Amygdala (tissue), 56 donors: ENCODE data around the gene ABHD16A.

Experiments
- DNase-seq, 56 donors: peaks; one replicate each; lab custom pipeline; 2025; lab: John Stamatoyannopoulos, UW

Gene ABHD16A

DNA sequence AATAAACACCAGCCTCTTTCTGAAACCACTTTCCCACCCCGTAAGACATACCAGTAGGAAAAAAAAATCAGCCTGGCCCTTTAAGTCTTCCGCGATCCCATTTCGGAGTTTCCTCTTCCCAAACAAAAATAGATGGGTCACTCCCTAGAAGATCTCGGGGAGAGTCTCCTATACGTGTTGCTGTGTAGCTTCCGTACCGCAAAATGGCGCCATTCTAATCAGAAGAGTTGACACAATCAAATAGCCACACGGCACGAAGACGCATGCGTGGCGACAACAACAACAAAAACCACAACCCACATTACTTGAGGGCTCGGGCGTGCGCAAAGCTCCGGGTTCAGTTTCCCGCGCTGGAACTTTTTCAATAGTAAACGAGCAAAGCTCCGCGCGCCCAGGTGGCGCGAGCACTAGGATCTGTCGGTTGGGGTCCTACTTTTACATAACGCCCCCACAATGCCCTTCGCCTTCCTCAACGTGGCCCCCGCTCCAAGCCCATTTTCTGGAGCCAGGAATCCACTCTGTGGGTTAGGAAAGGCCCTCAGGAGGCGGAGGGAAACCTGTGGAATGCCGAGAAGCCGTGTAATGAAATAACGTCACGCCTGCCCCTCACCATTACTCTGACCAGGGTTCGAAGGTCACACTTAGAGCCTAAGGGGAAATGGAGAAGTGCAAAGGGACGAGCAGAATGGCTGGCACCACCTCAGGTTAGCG is 38.2 kb downstream of the ABHD16A start, which contains the start of gene GPANK1:
Gene GPANK1 (minus strand): TSS at position 208 of the 711 bp plus-strand sequence. CDS start 519 bp downstream, outside the sequence.
- peak; percentile 28 to 96 (median 84) for DNase-seq

DNA sequence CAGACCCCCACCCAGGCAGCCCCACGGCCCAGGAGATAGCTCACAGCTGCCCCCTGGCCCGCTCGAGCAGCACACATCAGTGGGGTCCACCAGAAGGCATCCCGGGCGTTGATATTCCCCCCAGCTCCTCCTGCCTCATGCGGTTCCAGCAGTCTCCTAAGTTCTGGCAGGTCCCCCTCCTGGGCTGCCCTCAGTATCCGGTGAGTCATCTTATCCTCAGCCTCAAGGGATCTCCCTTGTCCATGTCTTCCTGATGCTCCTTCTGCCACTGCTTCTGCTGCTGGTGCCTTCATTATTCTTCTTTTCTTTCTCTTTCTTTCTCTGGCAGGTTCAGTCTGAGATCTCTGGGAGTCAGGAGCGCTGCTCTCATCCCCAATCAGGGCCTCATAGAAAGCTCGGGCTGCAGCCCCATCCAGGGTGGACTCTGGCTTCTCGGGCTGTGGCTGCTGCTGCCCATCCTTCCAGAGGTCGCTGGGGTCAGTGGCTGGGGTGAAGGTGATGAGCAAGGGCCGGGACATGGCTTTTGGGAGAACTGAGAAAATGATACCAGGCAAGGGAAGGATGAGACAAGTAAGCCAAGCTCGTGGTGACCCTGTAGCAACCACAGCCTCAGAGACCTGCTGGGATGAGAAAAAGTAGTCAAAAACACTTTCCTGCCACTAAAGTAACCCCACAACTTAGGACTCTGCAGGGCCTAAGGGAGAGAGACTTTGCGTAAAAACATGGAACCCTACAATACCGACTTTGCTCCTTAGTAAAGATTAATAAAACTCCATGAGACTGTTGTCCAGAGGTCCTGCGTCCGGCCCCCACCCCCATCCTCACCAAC is 38.9 kb downstream of the ABHD16A start:
- peak in 3 of 56 donors; percentile 1 to 10 (median 8) for DNase-seq

DNA sequence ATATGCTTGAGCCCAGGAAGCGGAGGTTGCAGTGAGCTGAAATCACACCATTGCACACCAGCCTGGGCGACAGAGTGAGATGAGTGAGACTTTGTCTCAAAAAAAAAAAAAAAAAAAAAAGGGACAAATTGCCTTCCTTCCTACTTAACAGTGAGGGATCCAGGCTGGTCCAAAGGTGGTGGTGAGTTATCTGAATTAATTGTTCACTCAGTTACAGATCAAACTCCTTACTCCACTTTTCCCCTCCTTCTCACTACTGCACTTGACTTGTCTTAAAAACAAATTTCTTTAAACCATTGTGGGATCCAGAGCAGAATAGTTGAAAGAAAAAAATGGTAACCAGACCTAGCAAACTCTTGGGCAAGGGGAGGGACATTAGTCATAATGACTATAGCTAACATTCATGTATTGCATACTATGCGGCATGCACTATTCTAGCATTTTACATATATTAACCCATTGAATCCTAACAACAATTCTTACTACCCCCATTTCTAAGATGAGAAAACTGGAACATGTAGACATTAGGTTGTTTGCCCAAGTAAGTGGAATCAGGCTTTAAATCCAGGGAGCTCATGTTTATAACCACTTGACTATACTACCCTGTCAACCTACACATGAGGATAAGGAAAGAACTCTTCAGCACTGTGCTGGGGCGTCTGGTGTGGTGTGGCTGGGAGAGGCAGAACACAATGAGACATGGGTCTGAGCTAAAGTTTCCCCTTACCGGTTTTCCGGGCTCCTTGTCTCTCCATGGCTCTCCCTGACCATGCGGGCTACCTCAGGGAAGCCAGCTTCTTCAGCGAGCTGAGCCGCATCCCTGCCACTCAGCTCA is 39.8 kb downstream of the ABHD16A start:
- no peak for DNase-seq

DNA sequence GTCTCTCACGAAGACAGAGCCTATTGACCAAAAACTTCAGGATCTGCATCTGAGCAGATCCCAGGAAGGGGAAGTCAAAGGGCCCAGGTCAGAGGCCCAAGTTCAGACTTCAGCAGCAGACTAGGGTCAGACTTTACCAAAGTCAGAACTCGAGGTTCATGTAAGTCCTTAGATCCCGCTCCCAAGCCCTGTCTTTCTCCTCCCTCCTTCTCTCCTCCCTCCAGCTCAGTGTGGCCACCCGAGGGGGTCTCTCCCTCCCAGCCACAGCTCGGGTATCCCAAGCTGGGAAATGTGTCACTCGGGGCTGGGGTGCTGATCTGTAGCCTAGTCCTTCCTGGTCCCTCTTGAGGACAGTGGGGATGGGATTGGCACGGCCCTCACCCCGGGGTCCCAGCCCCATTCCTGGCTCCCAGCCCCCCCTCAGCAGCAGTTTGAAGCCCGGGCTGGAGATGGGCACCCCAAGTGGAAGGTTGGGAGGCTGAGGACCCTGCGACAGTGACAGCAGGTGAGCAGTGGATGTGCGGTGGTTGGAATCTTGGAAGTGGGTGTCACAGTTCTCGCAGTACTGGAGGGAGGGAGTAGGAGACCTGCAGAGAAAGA is 40.9 kb downstream of the ABHD16A start:
- DNase-seq: no peak

DNA sequence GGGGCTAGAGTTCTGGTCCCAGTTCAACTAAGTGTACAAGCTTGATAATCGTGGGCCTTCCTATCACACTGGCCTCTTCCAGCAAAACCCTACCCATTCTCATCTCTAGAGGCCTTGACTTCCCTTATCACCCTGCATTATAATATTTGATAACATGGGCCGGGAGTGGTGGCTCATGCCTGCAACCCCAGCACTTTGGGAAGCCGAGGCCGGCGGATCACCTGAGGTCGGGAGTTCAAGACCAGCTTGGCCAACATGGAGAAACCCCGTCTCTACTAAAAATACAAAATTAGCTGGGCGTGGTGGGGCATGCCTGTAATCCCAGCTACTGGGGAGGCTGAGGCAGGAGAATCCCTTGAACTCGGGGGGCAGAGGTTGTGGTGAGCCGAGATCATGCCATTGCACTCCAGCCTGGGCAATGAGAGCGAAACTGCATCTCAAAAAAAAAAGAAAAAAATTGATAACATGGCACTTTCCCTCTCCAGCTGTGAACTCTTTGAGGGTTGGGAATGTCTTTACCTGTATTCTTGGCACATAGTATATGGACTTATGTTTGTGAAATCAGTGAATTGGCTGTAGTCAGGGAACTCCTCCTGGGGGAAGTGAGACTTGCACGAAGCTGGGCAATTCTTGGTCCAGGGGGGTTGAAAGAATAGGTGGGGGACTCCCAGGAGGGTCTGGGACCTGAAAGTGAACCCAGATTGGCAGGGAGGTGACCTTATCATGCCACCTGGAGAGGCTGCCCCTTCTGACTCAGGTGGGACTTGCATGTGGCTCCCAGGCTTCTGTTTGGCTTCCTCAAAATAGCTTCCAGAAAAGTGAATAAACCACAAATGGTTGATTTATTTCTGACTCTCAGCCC is 41.6 kb downstream of the ABHD16A start:
- DNase-seq: no peak

DNA sequence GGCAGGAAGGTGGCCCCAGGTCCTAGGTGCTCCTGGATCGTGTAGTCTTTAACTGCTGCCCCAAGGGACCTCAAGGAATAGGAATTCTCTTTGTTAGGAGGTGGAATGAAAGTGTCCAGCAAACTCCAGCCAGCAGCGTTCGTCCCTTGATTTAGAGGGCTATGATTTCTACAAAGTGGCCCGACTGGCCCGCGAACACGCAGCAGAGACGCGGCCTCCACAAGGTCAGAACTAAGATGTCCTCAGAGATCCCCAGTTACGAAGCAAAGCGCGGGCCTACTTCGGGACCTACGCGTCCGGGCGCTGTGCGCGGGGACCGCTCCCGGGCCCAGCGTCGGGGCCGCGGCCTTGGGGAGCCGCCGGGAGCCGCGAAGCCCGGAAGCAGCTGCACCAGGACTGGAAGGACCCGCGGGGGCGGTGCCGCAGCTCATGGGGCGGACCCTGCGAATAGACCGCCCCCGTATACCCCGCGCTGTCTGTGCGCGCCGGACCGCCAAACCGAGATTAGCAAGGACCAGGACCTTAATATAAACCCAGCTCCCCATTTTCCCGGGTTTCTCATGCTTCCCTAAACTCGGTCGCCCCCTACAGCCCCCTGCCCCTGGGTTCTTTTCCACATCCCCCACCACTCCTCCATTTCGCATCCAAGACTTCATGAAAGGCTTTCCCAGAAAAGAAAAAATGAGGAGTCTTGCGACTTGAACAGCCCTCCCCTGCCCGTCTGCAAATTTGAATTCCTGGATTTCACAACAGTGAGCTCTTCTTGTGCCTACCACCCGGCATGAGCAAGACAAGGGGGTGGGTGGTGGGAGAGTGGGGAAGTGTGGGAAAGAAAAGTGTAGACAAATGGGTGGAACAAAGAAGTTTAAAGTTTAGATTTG is 42.5 kb downstream of the ABHD16A start, which contains the start of gene C6orf47:
Gene C6orf47 (minus strand): TSS at position 398 of the 881 bp plus-strand sequence. CDS start 831 bp downstream, outside the sequence.
- peak in 55 of 56 donors; percentile 12 to 86 (median 57) for DNase-seq

DNA sequence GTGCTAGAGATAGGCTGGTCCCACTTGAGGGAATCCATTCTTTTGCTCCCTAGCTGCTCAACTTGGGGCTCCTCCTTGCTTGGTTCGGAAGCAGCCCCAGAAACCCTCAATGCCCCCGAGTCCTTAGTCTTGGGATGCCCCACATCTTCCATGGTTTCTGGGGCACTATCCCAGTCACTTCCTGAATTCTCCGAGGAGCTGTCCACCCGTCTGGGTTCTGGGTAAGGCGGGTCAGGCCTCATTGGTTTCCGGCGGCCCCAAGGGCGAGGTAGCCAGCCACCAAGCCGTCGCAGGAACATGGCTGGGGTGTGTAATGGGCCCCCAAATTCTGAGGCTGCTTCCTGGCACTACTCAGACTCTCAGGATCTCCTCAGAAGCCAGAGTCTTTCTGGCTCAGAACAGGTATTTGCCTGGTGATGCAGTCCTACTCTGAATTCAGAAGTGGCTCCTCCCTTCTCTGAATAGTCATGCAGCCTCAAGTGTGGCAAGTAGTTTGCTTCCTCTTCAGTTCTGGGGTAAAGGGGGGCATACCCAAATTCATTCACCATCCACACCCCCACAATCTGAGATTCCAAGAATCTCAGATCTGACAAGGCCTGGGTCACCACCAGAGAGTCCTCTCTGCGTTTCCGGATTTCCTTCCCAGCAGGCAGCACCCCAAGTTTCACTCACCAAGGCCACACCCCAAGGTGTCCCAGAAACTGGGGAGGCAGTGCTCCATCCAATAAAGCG is 43.3 kb downstream of the ABHD16A start:
- peak in 1 of 56 donors; percentile 30 for DNase-seq

DNA sequence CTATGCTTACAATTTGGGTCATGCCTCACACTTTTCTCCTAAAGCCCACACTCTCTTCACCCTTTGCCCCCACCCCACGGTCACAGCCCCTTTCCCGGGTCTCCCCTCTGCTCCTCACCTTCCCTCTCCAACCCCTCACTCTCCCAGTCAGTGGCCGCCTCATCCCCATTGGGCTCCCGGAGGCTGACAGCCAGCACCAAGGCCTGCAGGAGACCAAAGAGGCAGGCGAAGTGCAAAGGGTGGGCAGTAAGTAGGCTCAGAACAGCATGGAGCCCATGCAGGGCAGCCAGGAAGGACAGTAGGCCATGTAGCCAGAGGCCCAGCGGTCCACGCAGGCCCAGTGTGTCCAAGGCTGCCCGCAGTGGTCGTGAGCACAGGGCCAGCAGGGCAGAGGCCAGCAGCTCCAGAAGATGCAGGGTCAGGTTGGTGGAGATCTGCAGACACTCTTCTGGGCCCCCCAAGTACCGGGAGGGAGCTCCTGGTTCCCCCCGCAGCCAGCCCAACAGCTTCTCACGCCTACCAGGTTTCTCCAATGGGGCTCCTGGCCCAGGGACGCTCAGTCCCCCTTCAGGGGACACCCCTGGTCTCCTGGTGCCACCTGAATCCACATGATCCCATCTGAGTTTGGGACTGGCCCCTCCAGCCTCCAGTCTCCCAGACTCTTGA is 44.0 kb downstream of the ABHD16A start:
- DNase-seq: no peak

DNA sequence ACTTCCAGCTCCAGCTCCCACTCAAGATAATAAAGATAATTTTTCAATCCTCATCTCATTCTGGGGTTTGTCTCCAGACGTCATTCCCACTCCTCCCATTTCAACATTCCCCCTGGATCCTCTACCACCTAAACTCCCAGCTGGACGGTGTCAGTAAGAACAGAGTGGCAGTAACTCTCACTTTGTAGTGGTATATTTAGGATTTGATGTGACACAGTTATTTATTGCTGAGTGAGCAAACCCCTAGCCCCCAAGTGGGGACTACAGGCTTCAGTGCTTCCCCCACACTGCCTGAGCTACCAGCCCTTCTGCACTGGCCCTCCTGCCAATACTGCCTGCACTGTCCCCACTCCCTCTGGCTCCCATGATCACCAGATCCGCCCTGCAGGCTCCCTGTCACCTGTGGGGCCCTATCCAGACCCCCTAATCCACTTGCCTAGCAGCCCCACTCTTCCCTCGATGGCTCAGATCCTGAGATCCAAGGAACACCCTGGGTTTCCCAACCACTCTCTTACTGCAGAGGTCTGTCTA is 44.9 kb downstream of the ABHD16A start:
- DNase-seq: no peak

DNA sequence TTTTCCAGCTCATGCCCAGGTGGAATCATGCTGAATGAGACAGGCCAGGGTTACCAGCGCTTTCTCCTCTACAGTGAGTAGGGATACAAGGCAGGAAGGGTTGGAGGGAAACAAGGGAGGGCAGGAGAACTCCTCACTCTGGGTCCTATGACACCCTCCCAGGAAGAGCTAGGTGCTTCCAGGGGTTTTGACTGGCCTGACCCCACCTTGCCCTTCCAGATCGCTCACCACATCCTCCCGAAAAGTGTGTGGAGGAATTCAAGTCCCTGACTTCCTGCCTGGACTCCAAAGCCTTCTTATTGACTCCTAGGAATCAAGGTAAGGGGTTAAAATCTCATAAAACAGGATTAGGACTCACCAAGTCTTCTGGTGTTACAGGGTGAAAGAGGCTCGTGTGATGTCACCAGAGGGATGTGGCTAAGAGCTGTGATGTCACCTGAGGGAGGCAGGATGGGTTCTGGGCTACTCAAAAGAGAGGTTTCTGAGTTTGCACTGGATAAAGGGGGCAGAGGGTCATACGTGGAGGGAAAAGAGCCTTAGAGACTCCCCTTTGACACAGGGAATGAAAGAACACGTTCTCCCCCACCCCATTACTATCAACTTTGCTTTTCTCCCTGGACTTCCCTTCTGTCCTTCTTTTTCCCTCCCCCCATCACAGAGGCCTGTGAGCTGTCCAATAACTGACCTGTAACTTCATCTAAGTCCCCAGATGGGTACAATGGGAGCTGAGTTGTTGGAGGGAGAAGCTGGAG is 45.5 kb downstream of the ABHD16A start:
- DNase-seq: no peak

DNA sequence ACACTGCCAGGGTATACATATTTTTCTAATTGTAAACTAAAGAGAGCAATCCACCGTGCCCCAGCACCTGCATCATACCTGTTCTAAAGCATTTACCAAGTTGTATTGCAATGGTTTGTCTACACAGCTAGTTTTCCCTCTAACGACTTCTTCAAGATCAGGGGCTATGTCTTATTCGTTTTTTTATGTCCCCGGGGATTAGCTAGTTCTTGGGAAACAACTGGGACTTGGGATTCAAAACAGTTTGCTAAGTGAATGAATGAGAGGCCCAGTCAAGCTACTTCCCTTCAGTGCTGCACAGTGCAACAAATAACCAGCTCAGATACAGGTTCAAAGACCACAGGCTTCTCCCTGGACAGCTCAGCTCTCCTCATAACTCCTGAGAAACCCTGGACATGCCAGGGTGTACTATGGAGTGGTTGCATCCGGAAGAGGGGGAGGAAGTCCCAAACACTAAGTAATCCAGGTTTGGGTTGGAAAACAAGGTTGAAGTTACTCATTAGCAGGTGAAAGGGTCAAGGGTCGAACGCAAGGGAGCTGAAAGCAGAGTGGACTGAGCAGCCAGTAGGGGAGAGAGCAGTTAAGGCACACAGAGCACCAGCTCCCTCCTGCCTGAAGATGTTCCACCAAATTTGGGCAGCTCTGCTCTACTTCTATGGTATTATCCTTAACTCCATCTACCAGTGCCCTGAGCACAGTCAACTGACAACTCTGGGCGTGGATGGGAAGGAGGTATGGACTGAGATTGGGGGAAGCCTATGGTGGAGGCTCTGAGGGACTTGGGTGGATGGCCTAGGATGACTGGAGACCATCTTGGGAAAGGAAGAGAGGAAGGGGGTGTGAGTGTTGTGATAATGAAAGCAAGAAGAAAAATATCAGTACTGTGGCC is 47.5 kb downstream of the ABHD16A start, which contains the start of gene APOM:
Gene APOM (plus strand): TSS at position 546 of the 889 bp plus-strand sequence. CDS start 73 bp downstream, at position 619.
- DNase-seq: no peak

DNA sequence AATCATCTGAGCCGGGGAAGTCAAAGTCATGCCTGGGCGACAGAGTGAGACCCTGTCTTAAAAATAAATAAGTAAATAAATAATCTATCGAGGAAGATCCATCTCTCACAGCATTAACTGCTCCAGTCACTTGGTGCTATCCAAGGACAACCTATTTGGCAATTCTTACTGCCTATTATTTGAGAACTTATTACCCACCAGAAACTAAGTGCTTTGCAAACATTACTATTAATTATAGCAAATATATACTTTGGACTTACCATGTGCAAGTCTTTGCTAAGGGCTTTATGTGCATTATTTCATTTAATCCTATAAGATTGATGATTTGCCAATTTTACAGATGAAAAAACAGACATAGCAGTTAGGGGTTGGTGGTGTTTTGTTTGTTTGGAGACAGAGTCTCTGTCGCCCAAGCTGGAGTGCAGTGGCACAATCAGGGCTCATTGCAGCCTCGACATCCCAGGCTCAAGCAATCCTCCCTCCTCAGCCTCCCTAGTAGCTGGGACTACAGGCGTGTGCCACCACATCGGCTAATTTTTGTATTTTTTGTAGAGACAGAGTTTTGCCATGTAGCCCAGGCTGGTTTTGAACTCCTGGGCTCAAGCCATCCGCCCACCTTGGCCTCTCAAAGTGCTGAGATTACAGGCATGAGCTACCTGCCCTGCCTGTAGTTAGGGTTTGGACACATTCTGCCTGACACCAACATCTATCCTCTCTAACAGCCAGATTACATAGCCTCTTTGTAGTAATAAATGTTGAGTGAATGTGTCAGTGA is 48.4 kb downstream of the ABHD16A start:
- no peak for DNase-seq

DNA sequence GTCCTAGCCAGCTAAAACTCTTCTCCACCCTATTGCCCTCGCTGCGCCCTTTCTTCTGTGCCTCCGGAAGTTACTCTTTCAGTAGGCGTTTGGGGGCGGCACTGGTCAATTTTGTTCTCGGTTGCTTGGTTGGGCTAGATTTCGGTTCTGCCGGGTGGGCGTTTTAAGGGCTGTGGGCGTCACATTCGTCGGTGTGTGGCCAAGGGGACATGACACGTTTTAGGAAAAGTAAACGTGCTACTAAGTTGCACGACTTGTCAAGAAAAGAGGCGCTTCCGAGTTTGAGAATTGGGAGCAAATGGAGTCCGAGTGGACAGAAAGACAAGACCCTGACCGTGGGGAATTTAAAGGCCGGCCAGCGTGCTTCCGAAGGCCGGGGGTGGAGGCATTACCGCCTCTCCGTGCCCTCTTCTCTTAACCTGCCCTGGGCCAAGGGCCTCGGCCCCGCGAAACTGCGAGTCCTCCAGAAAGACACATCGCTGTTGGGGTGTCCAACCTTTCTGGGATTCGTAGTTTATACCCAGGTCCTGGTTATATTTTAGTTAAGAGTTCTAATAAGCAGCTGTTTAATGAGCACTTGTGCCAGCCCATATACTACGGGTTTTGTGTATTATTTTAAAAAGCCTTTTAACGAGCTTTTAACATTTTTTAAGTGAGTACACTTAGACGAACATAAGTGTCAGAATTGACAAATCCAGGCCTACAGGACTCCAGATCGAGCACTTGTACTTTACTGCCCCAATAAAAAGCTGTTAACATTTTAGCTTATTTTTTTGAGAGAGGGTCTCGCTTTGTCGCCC is 50.0 kb downstream of the ABHD16A start:
- DNase-seq: peak in 37 of 56 donors; percentile 68 to 98 (median 87)
